Liver (tissue), 9 donors: ENCODE data around the gene UBE2F. TPM values are rescaled to one million over a fixed set of nuclear protein-coding genes. Genes with fewer than 3 reads are reported as not detected.
A peak's percentile ranks its signal among the peaks of the same experiment; 100 is the strongest.

ENCODE experiments used
- DNase-seq: peaks from one replicate; pipeline ENCODE4 v3.0.0-alpha.2; 2017; ENCODE audit warnings: low spot score
- H3K27ac ChIP-seq, 2 donors: one replicate each; pipeline ENCODE4 v1.7.0; 2013; ENCODE audit warnings: inconsistent platforms in 2 of 2, low read length in 2 of 2, control low read depth in 1 of 2, low read depth in 1 of 2, mild to moderate bottlenecking in 1 of 2
- H3K27me3 ChIP-seq, 4 donors: one replicate each; pipeline versions ENCODE4 v1.6.1 to v1.7.0; 2013; ENCODE audit warnings: low read length in 3 of 4, inconsistent platforms in 1 of 4, mild to moderate bottlenecking in 1 of 4, moderate library complexity in 1 of 4; ENCODE audit not compliant: control insufficient read depth in 4 of 4, insufficient read depth in 4 of 4
- H3K36me3 ChIP-seq, 4 donors: one replicate each; pipeline versions ENCODE4 v1.6.1 to v1.7.0; 2013; ENCODE audit warnings: low read length in 3 of 4, mild to moderate bottlenecking in 3 of 4, low read depth in 1 of 4, moderate library complexity in 1 of 4; ENCODE audit not compliant: control insufficient read depth in 4 of 4, insufficient read depth in 3 of 4
- H3K4me1 ChIP-seq, 4 donors: one replicate each; pipeline versions ENCODE4 v1.6.1 to v1.7.0; 2013; ENCODE audit warnings: low read length in 3 of 4, mild to moderate bottlenecking in 3 of 4, moderate library complexity in 1 of 4; ENCODE audit not compliant: control insufficient read depth in 4 of 4, insufficient read depth in 4 of 4
- H3K4me3 ChIP-seq, 3 donors: one replicate each; pipeline versions ENCODE4 v1.6.1 to v1.7.0; 2013; ENCODE audit warnings: low read length in 3 of 3, control low read depth in 1 of 3, low read depth in 1 of 3, mild to moderate bottlenecking in 1 of 3
- H3K9ac ChIP-seq, 2 donors: one replicate each; pipeline ENCODE4 v1.7.0; 2013; ENCODE audit warnings: low read length in 2 of 2, mild to moderate bottlenecking in 2 of 2, moderate library complexity in 2 of 2, control low read depth in 1 of 2, low read depth in 1 of 2
- H3K9me3 ChIP-seq, 4 donors: one replicate each; pipeline versions ENCODE4 v1.6.1 to v1.7.0; 2013; ENCODE audit warnings: low read length in 3 of 4; ENCODE audit not compliant: control insufficient read depth in 4 of 4
- CTCF ChIP-seq: fragments of 150-350 bp; IDR thresholded peaks from 2 replicates; pipeline ENCODE4 v1.5.1; 2017; ENCODE audit warnings: improper control_type of control experiment, low read depth, low read length; ENCODE audit not compliant: missing input control
- EGR1 ChIP-seq, 2 donors: IDR thresholded peaks; 2 replicates each; pipeline ENCODE4 v1.6.1; 2016 to 2018; ENCODE audit warnings: antibody characterized with exemption in 2 of 2, low read depth in 2 of 2
- FOXA1 ChIP-seq: IDR thresholded peaks from 2 replicates; pipeline ENCODE4 v1.6.1; 2016; ENCODE audit warnings: antibody characterized with exemption
- FOXA2 ChIP-seq: IDR thresholded peaks from 2 replicates; pipeline ENCODE4 v1.6.1; 2016; ENCODE audit warnings: antibody characterized with exemption
- GABPA ChIP-seq, 2 donors: IDR thresholded peaks in 1 of 2; conservative IDR thresholded peaks in 1 of 2; 2 replicates each; pipeline ENCODE4 v1.6.1; 2016; ENCODE audit warnings: antibody characterized with exemption in 2 of 2, mild to moderate bottlenecking in 1 of 2, moderate library complexity in 1 of 2
- HNF4A ChIP-seq, 2 donors: conservative IDR thresholded peaks; 2 replicates each; pipeline ENCODE4 v1.6.1; 2016; ENCODE audit warnings: antibody characterized with exemption in 2 of 2, mild to moderate bottlenecking in 2 of 2
- HNF4G ChIP-seq: IDR thresholded peaks from 2 replicates; pipeline ENCODE4 v1.6.1; 2016; ENCODE audit warnings: antibody characterized with exemption
- JUND ChIP-seq, 2 donors: IDR thresholded peaks; 2 replicates each; pipeline ENCODE4 v1.6.1; 2016; ENCODE audit warnings: antibody characterized with exemption in 2 of 2
- NR2F2 ChIP-seq: IDR thresholded peaks from 2 replicates; pipeline ENCODE4 v1.6.1; 2016; ENCODE audit warnings: antibody characterized with exemption
- RAD21 ChIP-seq, 2 donors: IDR thresholded peaks; 2 replicates each; pipeline ENCODE4 v1.6.1; 2016; ENCODE audit warnings: antibody characterized with exemption in 2 of 2, mild to moderate bottlenecking in 2 of 2
- REST ChIP-seq: IDR thresholded peaks from 2 replicates; pipeline ENCODE4 v1.6.1; 2016; ENCODE audit warnings: antibody characterized with exemption, mild to moderate bottlenecking
- RXRA ChIP-seq, 2 donors: IDR thresholded peaks; 2 replicates each; pipeline ENCODE4 v1.6.1; 2017 to 2018; ENCODE audit warnings: antibody characterized with exemption in 2 of 2, mild to moderate bottlenecking in 1 of 2
- SP1 ChIP-seq: IDR thresholded peaks from 2 replicates; pipeline ENCODE4 v1.6.1; 2018; ENCODE audit warnings: antibody characterized with exemption, mild to moderate bottlenecking
- TAF1 ChIP-seq: conservative IDR thresholded peaks from 2 replicates; pipeline ENCODE4 v1.6.1; 2016; ENCODE audit warnings: antibody characterized with exemption, mild to moderate bottlenecking
- YY1 ChIP-seq: IDR thresholded peaks from 2 replicates; pipeline ENCODE4 v1.6.1; 2016; ENCODE audit warnings: antibody characterized with exemption, mild to moderate bottlenecking
- WGBS: extraction: QIAGEN DNeasy Blood & Tissue Kit; methylation state at CpG from one replicate; pipeline ENCODE4 v1.1.7; 2013; 5-methylcytosine and 5-hydroxymethylcytosine counted together
- polyA plus RNA-seq, 2 donors: library from polyadenylated mRNA; stranded (reverse) in 1 of 2; unstranded in 1 of 2; fragments of 200-250 nt in 1 of 2; fragments of >200 nt in 1 of 2; fragmentation: Nextera tagmentation in 1 of 2; extraction: Ambion mirVana in 1 of 2; gene quantifications; one replicate each; pipeline versions ENCODE4 v1.2.1 to v1.2.3, GENCODE V29; 2013 to 2015
- total RNA-seq, 2 donors: library from RNA; depleted of rRNA; stranded (reverse); fragments of >200 nt; gene quantifications; one replicate each; pipeline ENCODE4 v1.2.3, GENCODE V29; 2014
- TF ChIP-seq, protein P1 (sequence below): IDR thresholded peaks from 2 replicates; pipeline ENCODE4 v1.6.1; 2016; ENCODE audit warnings: antibody characterized with exemption
- TF ChIP-seq, protein P2 (sequence below): IDR thresholded peaks from 2 replicates; pipeline ENCODE4 v1.6.1; 2016; ENCODE audit warnings: antibody characterized with exemption
- TF ChIP-seq, protein P3 (sequence below): IDR thresholded peaks from 2 replicates; pipeline ENCODE4 v1.6.1; 2016; ENCODE audit warnings: antibody characterized with exemption
- donor health status: healthy.
- donor health status: healthy.
- donor health status: healthy.
- donor health status: healthy.
- donor health status: healthy.

The UBE2F gene
- total and polyA plus RNA-seq, 4 donors: 30.5 to 55.3 (median 32.1) TPM

DNA sequence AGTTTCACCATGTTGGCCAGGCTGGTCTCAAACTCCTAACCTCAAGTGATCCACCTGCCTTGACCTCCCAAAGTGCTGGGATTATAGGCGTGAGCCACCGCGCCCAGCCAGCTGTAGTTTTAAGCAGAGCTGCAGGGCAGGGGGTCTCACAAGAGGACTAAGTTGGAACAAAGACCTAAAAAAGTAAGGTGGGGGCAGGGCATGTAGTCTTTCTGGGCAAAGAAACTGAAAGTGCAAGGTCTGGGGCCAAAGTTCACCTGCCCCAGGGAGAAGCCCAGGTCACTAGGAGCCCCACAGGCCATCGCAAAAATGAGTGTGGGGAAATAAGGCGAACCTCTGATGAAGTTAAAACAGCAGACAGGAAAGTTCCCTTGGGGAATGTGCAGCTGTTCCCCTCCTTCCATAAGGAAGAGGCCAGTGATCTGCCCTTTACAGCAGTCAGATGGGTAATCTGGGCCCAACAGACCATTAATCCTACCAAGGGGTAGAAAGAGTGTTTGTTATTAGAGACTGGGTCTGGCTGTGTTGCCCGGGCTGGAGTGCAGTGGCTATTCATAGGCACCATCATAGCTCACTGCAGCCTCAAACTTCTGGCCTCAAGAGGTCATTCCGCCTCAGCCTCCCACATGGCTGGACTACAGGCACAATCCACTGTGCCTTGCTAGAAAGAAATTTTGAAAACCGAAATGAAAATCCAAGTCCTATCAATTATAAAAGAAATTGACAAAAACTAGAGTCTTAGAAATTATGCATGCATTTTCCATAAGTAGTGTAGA is 96.8 kb downstream of the UBE2F start (continued):
- peak; percentile 78 for TF ChIP-seq NR2F2

DNA sequence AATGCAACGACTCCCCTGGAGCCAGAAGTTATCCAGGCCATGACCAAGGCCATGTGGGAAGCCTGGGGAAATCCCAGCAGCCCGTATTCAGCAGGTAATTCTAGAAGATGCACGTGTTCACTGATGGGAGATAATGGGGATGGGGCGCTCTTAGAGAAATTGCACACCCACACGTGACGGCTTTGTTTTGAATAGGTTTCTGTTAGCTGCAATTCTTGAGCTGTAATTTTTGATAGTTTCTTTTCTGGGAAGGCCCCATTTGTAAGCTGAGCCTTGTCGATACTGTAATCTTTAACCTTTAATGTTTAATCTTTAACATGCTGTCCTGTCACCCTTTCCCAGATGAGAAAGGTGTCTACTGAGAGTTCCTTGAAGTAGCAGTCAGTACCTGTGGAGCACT is 97.6 kb downstream of the UBE2F start:
- DNase-seq: no peak
- peaks cover 3 to 15% (median 3%) of the 10 kb centered on the region in 4 donors for H3K36me3 ChIP-seq
- WGBS: 39% methylated on average over 7 of the region's 7 CpGs

More for the DNA sequence above, 97.6 kb downstream of the UBE2F start:
- Histone ChIP-seq H3K9ac (no peak overlapping the region), H3K9me3 (no peaks in the 10 kb centered on the region), H3K4me1 (peaks cover 10 to 75% (median 48%) of the 10 kb centered on the region in 4 donors), H3K4me3 (no peak overlapping the region), H3K27me3 (no peaks in the 10 kb centered on the region), H3K27ac (peak overlapping the region; percentile 30 to 67)
- TF ChIP-seq FOXA1 (no peak), NR2F2 (peak; percentile 16), RXRA (IDR thresholded peaks at IDR 0.05) (peak in 1 of 2 donors; percentile 16), SP1 (no peak), JUND (IDR thresholded peaks at IDR 0.05) (peak in 1 of 2 donors; percentile 28), CTCF (no peak), EGR1 (IDR thresholded peaks at IDR 0.05; ENCODE audit: low read depth in 2 of 2) (no peak), FOXA2 (no peak), GABPA (IDR thresholded peaks at IDR 0.05 in 1 of 2, conservative IDR thresholded peaks at IDR 0.05 in 1 of 2) (peak in 1 of 2 donors; percentile 18), REST (no peak), TAF1 (no peak), YY1 (peak; percentile 48), HNF4G (no peak), HNF4A (conservative IDR thresholded peaks at IDR 0.05) (peak; percentile 43 to 56), RAD21 (IDR thresholded peaks at IDR 0.05) (no peak)
- TF ChIP-seq, protein P1, sequence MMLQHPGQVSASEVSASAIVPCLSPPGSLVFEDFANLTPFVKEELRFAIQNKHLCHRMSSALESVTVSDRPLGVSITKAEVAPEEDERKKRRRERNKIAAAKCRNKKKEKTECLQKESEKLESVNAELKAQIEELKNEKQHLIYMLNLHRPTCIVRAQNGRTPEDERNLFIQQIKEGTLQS: no peak
- TF ChIP-seq, protein P2, sequence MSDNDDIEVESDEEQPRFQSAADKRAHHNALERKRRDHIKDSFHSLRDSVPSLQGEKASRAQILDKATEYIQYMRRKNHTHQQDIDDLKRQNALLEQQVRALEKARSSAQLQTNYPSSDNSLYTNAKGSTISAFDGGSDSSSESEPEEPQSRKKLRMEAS: peak; percentile 35
- TF ChIP-seq, protein P3, sequence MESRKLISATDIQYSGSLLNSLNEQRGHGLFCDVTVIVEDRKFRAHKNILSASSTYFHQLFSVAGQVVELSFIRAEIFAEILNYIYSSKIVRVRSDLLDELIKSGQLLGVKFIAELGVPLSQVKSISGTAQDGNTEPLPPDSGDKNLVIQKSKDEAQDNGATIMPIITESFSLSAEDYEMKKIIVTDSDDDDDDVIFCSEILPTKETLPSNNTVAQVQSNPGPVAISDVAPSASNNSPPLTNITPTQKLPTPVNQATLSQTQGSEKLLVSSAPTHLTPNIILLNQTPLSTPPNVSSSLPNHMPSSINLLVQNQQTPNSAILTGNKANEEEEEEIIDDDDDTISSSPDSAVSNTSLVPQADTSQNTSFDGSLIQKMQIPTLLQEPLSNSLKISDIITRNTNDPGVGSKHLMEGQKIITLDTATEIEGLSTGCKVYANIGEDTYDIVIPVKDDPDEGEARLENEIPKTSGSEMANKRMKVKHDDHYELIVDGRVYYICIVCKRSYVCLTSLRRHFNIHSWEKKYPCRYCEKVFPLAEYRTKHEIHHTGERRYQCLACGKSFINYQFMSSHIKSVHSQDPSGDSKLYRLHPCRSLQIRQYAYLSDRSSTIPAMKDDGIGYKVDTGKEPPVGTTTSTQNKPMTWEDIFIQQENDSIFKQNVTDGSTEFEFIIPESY: peak; percentile 23
